Omental fat pad (tissue), 4 donors: ENCODE measurements around the gene EIF5A. TPM values are rescaled to one million over a fixed set of nuclear protein-coding genes. Genes with fewer than 3 reads are reported as not detected.

Source experiments
- ATAC-seq: fragments of 150-250 bp; one replicate; pipeline ENCODE4 v1.9.1; 2016; ENCODE audit warnings: mild to moderate bottlenecking, moderate library complexity; ENCODE audit not compliant: low FRiP score
- DNase-seq: peaks from one replicate; pipeline ENCODE4 v3.0.0-alpha.2; 2019; ENCODE audit warnings: low spot score
- CTCF ChIP-seq, 3 donors: fragments of 450-650 bp; IDR thresholded peaks; one replicate each; pipeline ENCODE4 v1.5.1; 2016 to 2017; ENCODE audit warnings: antibody characterized with exemption in 3 of 3, mild to moderate bottlenecking in 3 of 3, moderate library complexity in 2 of 3
- total RNA-seq, 4 donors: library from RNA; depleted of rRNA; stranded (reverse); fragments of >200 nt; gene quantifications; one replicate each; pipeline ENCODE4 v1.1.0, GENCODE V29; 2016

The EIF5A gene
- total RNA-seq, 4 donors from 2014 or later, result 127 to 408 (median 282) TPM

GRCh38 chr17:7307686-7308624 is 527 bp downstream of the EIF5A start:
- TF ChIP-seq CTCF (IDR thresholded peaks at IDR 0.05), result no peak
- DNase-seq (no peak), ATAC-seq (peak; percentile 0)

GRCh38 chr17:7308625-7309433 is 1.4 kb downstream of the EIF5A start:
- no peak for TF ChIP-seq CTCF (IDR thresholded peaks at IDR 0.05)
- no peak for DNase-seq
- peak; percentile 29 for ATAC-seq

GRCh38 chr17:7309628-7310027 is 2.2 kb downstream of the EIF5A start:
- TF ChIP-seq CTCF (IDR thresholded peaks at IDR 0.05), result no peak
- ATAC-seq (no peak), DNase-seq (no peak)

DNA sequence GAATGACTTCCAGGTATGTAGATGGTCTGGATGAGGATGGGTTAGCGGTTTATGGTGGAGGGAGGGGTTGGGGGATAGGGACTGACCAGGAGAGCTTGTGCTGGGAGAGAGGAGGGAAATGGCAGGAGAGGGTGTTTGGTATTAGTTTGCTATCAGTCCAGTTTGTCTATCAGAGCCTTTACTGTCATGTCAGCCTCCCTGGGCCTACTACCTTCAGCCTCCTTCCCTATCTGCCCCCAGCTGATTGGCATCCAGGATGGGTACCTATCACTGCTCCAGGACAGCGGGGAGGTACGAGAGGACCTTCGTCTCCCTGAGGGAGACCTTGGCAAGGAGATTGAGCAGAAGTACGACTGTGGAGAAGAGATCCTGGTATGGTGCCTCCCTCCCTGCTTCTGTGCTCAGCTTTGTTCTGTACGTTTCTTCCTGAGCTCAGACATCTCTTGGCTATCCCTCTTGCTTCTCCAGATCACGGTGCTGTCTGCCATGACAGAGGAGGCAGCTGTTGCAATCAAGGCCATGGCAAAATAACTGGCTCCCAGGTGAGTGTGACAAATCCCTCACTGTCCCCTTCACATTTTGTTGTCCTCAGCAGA is 3.8 kb downstream of the EIF5A start:
- no peak for TF ChIP-seq CTCF (IDR thresholded peaks at IDR 0.05)

GRCh38 chr17:7312432-7313087 is 5.1 kb downstream of the EIF5A start:
- no peak for TF ChIP-seq CTCF (IDR thresholded peaks at IDR 0.05)
- DNase-seq (no peak), ATAC-seq (no peak)

More for the DNA sequence above, 3.8 kb downstream of the EIF5A start:
- DNase-seq (no peak), ATAC-seq (no peak)

GRCh38 chr17:7313088-7313889 is 5.9 kb downstream of the EIF5A start:
- ATAC-seq (no peak), DNase-seq (no peak)
- TF ChIP-seq CTCF (IDR thresholded peaks at IDR 0.05), result no peak
